Posterior vena cava (tissue), 2 donors: ENCODE measurements around the gene RAB11FIP2. TPM values are rescaled to one million over a fixed set of nuclear protein-coding genes. Genes with fewer than 3 reads are reported as not detected.

ENCODE experiments used
- DNase-seq: peaks from one replicate; pipeline ENCODE4 v3.0.0-alpha.2; 2020; ENCODE audit warnings: low spot score
- intact Hi-C, 2 donors: fragments of 100-400 bp; cut with DNase I; formaldehyde crosslinking; loops; one replicate each; pipeline versions ENCODE4 v1.14.1 to v1.14.2; 2022 to 2023
- total RNA-seq, 2 donors: library from RNA; stranded (reverse); fragmentation: NEBNext Ultra II Directional; extraction: Animal tissue kit (Norgen Biotek cat#: 25700); gene quantifications; one replicate each; pipeline ENCODE4 v1.2.1, GENCODE V29; 2021
- donor health status: DM: yes; HTN: yes; CAD: no.
- donor health status: DM: yes; HTN: yes; CAD: no.

Gene RAB11FIP2
- total RNA-seq, 2 donors from 2014 or later = 32.1 to 33.4 TPM

GRCh38 chr10:118036281-118036875, 10.4 kb downstream of the RAB11FIP2 start:
- no peak for DNase-seq
- intact Hi-C loops = no loop called here

GRCh38 chr10:118035354-118036005, 11.3 kb downstream of the RAB11FIP2 start:
- DNase-seq = no peak
- intact Hi-C loops = no loop called here

GRCh38 chr10:118034791-118035261, 11.9 kb downstream of the RAB11FIP2 start:
- DNase-seq = no peak
- intact Hi-C loops = no loop called here

GRCh38 chr10:118033905-118034304, 12.8 kb downstream of the RAB11FIP2 start:
- no peak for DNase-seq
- intact Hi-C loops = no loop called here

- intact Hi-C loops = no loop called here
- no peak for DNase-seq
Observed at GRCh38 chr10:118032564-118032963, 14.2 kb downstream of the RAB11FIP2 start.

GRCh38 chr10:118031351-118032075, 15.2 kb downstream of the RAB11FIP2 start:
- intact Hi-C loops = no loop called here

GRCh38 chr10:118028619-118029018, 18.1 kb downstream of the RAB11FIP2 start:
- intact Hi-C loops = no loop called here
- no peak for DNase-seq

More at GRCh38 chr10:118031351-118032075, 15.2 kb downstream of the RAB11FIP2 start:
- no peak for DNase-seq

GRCh38 chr10:118027397-118027796, 19.3 kb downstream of the RAB11FIP2 start:
- intact Hi-C loops = no loop called here

GRCh38 chr10:118026936-118027335, 19.8 kb downstream of the RAB11FIP2 start:
- DNase-seq = no peak
- intact Hi-C loops = no loop called here

More at GRCh38 chr10:118027397-118027796, 19.3 kb downstream of the RAB11FIP2 start:
- DNase-seq = no peak

- intact Hi-C loops = no loop called here
- DNase-seq = no peak
Observed at GRCh38 chr10:118020365-118020764, 26.4 kb downstream of the RAB11FIP2 start.

GRCh38 chr10:118017850-118018249, 28.9 kb downstream of the RAB11FIP2 start:
- DNase-seq = no peak
- intact Hi-C loops = no loop called here

- no peak for DNase-seq
- intact Hi-C loops = no loop called here
Observed at GRCh38 chr10:118017071-118017740, 29.5 kb downstream of the RAB11FIP2 start.

GRCh38 chr10:118012952-118013525, 33.7 kb downstream of the RAB11FIP2 start:
- no peak for DNase-seq
- intact Hi-C loops = no loop called here

- intact Hi-C loops = no loop called here
- no peak for DNase-seq
Observed at GRCh38 chr10:118007773-118008172, 39.0 kb downstream of the RAB11FIP2 start.

- DNase-seq = no peak
Observed at GRCh38 chr10:118003126-118003525, 43.6 kb downstream of the RAB11FIP2 start.

GRCh38 chr10:118002581-118002980, 44.2 kb downstream of the RAB11FIP2 start:
- DNase-seq = no peak
- intact Hi-C loops = no loop called here

More at GRCh38 chr10:118003126-118003525, 43.6 kb downstream of the RAB11FIP2 start:
- intact Hi-C loops = no loop called here

- DNase-seq = no peak
Observed at GRCh38 chr10:117997673-117998072, 49.1 kb downstream of the RAB11FIP2 start.

GRCh38 chr10:117996709-117997108, 50.0 kb downstream of the RAB11FIP2 start:
- intact Hi-C loops = no loop called here
- DNase-seq = no peak

More at GRCh38 chr10:117997673-117998072, 49.1 kb downstream of the RAB11FIP2 start:
- intact Hi-C loops = no loop called here

GRCh38 chr10:117994771-117995170, 52.0 kb downstream of the RAB11FIP2 start:
- intact Hi-C loops = no loop called here
- no peak for DNase-seq
